GM19397 (cell line): ENCODE results near the gene ARID3B.
"Not testable (repeated sequence)": the region's sequence is repeated elsewhere in the genome, so short reads cannot be mapped to it uniquely, and the experiment has no call there.

Experiments
- ATAC-seq: cut with Tn5 transposase; IDR thresholded peaks from one replicate; pipeline ENCODE4 v1.9.1; 2021; ENCODE audit warnings: mild to moderate bottlenecking, moderate library complexity; ENCODE audit not compliant: unreplicated experiment

ARID3B gene

DNA sequence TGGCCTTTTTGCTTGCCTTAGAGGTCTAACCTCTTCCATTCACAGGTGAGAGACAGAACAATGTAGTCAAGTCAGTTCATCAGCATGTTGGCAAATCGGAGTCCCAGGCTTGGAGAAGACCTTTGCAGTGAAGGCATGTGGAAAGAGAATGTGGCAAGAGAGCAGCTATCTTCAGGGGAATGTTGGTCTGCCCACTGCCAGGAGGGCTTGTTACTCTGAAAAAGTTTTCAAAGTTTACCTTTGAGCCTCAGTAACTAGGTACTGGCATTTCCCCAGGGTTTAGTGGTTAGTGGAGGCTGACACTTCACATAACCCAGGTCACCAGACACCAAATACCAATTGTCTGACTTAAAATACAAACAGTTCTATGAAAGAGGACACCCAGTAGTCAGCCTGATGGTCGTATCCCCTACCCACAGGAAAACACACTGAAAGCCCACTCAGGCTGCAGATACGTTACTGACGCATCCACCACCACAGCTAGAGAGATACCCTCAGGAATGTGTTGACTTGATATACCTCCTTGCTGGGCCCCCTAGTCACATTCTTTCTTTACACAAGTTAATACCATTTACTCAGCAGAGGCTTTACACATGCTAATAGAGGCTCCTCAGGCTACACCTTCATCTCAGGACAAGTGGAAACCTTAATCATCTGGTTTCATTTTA is 9.7 kb upstream of the ARID3B start:
- no peak for ATAC-seq

GRCh38 chr15:74535388-74536084 is 5.5 kb upstream of the ARID3B start:
- ATAC-seq, result no peak

GRCh38 chr15:74537736-74538135 is 3.3 kb upstream of the ARID3B start:
- ATAC-seq, result no peak

DNA sequence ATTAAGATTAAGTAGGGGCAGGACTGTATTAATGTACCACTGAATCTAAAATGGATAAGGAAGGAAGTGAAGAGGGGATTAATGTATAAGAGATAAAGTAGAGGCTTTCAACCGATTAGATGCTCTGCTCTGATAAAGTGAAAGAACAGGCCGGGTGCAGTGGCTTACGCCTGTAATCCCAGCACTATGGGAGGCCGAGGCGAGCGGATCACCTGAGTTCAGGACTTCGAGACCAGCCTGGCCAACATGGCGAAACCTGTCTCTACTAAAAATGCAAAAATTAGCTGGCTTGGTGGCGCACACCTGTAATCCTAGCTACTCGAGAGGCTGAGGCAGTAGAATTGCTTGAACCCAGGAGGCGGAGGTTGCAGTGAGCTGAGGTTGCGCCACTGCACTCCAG is 1.5 kb upstream of the ARID3B start:
- not testable (repeated sequence) for ATAC-seq

DNA sequence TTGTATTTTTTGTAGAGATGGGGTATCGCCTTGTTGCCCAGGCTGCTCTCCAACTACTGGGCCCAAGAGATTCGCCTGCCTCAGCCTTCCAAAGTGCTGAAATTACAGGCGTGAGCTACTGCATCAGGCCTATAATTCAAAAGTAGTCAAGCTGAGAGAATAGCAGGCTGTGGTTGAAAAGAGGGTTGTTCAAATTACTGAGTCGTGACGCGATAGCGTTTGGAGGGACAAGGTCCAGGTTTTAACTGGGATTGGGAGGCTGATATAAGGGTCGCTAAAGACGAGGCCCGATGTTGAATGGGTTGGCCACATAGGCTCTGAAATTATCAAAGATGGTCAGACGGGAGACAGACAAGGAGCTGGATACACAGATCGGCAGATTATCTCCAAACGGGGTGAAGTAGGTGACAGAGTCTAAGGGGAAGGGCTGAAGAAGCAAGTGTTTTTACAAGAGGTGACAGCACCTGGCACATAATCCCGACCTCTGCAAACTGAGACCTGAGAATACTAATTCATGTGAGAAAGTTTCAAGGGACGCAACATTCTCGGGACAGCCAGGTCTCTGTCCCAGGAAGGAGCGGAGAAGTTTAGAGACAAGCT is 759 bp upstream of the ARID3B start:
- ATAC-seq, result no peak

GRCh38 chr15:74541494-74542165 is 610 bp downstream of the ARID3B start:
- ATAC-seq, result peak; percentile 1

- no peak for ATAC-seq
Observed at GRCh38 chr15:74542166-74543042, 1.4 kb downstream of the ARID3B start.

DNA sequence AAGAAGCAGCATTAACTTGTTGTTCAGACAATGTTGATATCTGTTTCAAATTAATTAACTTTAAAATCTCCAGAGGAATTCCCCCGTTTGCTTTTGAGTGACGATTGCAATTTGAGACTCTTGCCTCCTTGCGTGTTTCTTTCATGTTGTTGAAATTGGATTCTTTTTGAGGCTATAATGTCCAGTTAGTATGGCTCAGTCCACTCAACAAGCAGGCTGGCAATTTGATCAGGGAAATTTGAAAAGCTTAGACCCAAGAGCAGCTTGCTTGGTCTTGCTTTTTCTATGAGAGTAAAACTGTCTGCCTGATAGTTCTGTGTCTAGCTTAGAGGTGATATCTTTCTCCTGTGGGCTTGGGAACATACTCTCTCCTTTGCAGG is 2.0 kb downstream of the ARID3B start:
- no peak for ATAC-seq

DNA sequence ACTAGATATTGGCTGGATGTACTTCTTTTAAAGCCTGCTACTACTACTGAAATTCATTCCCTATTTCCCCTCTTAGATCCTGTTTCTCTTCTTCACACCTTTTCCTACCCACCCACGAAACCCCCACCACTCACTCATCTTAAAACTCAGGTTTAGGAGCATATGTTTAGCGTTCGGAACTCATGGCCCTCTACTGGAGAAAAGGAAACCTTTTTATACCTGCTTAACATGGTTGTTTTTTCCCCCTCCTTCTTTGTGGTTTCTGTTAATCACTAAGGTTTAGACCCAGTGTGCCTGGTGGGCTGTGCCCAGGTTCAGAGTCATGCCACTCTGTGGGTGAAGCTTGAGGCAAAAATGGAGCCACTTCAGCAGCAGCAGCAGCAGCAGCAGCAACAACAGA is 2.6 kb downstream of the ARID3B start:
- no peak for ATAC-seq

DNA sequence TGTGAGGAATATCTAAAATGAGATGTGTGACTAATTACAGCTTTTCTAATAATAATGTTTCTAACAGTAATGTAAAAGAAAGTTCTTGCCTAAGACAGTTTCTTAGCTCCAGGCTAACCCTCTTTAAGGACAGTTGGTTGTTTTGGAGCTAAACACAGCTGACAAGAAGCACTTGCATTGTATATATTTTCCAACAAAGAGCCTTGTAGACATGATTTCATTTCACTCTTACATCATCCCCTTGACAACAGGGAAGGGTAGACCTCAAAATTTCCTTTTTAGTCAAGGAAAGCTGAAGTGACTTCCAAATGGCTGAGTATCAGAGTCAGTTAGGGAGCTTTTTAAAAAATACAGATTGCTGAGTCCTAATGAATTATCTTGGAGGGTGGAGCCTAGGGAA is 4.1 kb downstream of the ARID3B start:
- no peak for ATAC-seq

DNA sequence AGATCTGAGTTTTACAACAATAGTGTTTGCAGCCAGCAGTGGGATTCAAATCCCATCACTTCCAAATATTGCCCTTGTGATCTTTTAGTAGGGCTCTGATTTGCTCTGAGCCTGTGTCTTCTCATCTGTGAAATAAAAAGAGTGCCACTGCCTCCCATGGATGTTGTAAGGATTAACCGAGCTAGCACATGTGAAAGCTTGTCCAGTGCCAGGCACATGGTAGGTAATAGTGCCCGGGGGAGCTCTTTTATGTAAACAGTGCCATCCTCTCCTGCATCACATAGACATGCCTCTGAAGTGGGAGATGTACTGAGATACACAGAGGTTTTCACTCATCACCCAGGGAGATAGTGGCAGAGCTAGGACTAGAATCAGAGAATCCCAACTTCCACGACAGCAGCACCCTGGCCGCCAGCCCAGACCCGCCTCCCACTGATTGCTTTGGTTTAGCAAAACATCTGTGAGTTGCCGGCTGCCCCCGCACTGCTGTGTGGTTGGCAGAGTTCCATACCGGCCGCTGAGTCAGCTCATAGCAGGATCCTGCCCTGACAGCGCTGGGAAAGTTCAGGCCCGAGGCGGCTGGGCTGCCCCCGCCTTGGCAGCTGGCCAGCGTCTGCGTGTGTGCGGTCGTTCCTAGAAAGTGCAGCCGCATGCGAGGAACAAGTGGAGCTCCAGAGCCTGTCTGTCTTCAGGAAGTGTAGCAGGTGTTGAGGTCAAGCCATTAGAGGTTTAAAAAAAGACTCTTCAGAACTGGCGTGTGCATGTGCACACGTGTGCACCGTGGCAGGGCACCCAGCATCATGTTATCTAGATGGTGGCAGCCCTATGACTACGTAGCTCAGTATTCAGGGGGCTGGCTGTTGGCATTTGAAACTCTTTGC is 5.0 kb downstream of the ARID3B start:
- peak; percentile 42 for ATAC-seq

DNA sequence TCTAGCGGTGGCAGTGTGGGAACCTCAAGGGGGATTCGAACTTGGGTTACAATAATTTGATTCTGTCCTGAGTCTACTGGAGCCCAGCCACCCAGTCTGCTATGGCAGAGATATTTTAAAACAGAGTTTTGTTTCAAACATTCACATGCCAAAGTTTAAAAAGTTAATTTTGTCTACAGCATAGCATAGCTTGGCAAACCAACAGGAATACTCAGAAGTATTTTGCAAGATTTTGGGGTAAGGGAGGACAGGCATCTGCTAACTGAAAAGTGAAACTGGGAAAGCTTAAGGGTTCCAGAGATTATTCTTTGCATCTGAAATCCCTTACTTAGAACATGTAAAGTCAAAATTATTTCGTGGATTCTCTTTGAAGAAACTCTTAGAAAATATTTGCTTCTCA is 6.6 kb downstream of the ARID3B start:
- ATAC-seq, result no peak

DNA sequence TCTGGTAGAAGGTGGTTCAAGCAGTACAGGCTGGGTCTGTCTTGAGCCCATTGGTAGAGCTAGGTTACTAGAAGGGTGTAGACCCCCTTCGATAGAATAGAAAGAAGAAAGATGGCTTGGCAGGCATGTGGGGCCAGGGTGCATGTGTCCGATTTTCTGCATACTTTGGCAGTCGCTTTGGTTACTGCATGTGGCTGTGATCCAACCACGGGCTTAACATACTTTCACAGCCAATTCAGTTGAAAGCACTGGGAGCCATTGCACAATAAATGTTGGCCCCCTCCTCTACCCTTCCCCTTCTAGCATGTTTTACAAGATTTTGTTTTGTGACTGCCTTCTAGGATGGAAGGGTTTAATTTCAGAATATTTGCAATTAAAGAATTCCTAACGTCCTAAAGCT is 7.2 kb downstream of the ARID3B start:
- no peak for ATAC-seq

DNA sequence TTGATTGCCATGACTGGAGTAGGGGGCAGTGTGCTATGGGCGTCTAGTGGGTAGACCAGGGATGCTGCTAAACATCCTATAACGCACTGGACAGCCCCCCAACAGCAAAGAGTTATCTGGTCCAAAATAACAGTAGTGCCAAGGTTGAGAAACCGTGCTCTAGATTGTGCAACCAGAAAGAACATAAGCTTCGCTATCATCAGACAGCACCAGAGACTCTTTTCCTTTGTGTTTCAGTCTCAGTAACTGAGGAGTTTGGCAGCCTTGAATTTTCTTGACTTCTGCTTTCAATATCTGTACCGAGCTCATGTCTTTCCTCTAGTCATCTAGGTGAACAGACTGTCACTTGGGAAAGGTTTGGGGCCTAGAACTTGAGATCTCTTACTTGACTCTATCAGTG is 8.8 kb downstream of the ARID3B start:
- no peak for ATAC-seq

DNA sequence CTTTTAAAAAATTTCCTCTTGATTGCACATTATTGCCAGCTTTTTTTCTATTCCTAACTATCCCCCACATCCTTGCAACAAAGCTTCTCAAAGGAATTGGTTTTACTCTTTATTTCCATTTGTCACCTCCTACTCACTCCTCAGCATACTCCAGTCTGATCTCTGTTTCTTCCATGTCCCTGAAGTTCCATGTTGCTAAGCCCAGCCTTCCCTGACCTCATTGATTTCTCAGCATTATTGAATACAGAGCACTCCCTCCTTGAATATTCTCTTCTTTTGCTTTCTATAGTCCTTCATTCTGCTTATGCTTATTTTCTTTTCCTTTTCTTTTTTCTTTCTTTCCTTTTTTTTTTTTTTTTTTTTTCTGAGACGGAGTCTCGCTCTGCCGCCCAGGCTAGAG is 10.7 kb downstream of the ARID3B start:
- ATAC-seq, result no peak

- no peak for ATAC-seq
Observed at GRCh38 chr15:74552773-74553441, 11.9 kb downstream of the ARID3B start.

DNA sequence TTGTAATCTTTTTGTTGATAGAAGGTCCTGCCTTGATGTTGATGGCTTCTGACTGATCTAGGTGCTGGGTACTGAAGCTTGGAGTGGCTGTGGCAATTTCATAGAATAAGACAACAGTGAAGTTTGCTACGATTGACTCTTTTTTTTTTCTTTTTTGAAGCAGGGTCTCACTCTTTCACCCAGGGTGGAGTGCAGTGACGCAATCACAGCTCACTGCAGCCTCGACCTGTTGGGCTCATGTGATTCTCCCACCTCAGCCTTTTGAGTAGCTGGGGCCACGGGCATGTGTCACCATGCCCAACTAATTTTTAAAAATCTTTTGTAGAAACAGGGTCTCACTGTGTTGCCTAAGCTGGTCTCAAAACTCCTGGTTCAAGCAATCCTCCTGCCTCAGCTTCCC is 14.2 kb downstream of the ARID3B start:
- ATAC-seq, result no peak

DNA sequence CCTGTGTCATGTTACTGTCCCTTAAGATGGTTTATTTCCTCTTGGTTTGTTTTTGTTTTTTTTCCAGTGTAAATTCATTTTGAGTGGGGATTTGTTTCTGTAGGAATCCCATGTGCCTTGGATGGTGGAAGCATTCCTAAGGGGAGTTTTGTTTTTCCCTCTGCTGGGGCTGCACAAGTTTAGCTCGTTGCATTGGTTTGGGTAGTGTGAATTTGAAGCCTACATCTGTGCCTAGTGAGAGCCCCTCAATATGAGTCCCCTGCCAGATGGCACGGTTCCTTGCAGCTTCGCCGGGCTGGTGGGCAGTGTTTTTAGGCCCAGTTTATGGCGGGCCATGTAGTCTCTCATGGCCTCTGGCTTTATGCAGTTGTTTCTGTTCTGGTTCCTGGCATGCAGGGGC is 17.7 kb downstream of the ARID3B start:
- ATAC-seq, result no peak

- no peak for ATAC-seq
Observed at GRCh38 chr15:74563442-74563841, 22.4 kb downstream of the ARID3B start.
